ENCODE data around the gene ESPN. TPM values are rescaled to one million over a fixed set of nuclear protein-coding genes. Genes with fewer than 3 reads are reported as not detected.

Gene ESPN
- total RNA-seq, 1 donor from 2014 or later: 1.6 TPM

GRCh38 chr1:6412896-6413295, 11.7 kb upstream of the ESPN start:
- TF ChIP-seq CTCF (IDR thresholded peaks at IDR 0.05; ENCODE audit: unreplicated experiment): no peak
- H3K27me3 Mint-ChIP-seq (ENCODE audit: low read depth): peaks cover 72% of the 10 kb centered on the region
- H3K27ac Mint-ChIP-seq: no peak overlapping the region
- DNase-seq (ENCODE audit: low spot score in 2 of 2, unreplicated experiment in 2 of 2): no peak
- no peak overlapping the region for H3K4me3 Mint-ChIP-seq
- no peaks in the 10 kb centered on the region for H3K36me3 Mint-ChIP-seq
- no peaks in the 10 kb centered on the region for H3K9me3 Mint-ChIP-seq
- peaks cover 16% of the 10 kb centered on the region for H3K4me1 Mint-ChIP-seq

DNA sequence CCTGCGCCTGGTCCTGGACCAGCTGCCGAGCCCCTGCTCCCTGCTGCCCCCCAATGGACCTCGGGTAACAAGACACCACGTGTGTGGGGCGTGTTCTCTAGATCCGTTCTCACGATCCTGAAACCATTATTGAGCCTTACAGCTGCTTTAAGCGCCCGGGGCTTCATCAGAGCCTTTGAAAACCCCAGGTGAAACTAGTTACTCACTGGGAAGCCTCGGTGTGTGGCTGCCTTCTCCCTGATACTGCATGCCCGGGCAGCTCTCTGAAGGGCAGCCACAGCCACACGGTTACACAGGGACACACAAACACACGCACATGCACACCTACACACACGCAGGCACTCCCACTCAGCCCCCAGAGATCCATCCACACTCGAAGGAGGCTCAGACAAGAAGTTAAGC, 10.1 kb upstream of the ESPN start:
- Mint-ChIP-seq H3K4me1 (peaks cover 16% of the 10 kb centered on the region), H3K9me3 (no peaks in the 10 kb centered on the region), H3K27ac (peak overlapping the region; percentile 59), H3K27me3 (ENCODE audit: low read depth) (peaks cover 76% of the 10 kb centered on the region), H3K36me3 (no peaks in the 10 kb centered on the region), H3K4me3 (no peak overlapping the region)
- no peak for DNase-seq (ENCODE audit: low spot score in 2 of 2, unreplicated experiment in 2 of 2)
- TF ChIP-seq CTCF (IDR thresholded peaks at IDR 0.05; ENCODE audit: unreplicated experiment): no peak

- H3K36me3 Mint-ChIP-seq: no peaks in the 10 kb centered on the region
- DNase-seq (ENCODE audit: low spot score in 2 of 2, unreplicated experiment in 2 of 2): no peak
- TF ChIP-seq CTCF (IDR thresholded peaks at IDR 0.05; ENCODE audit: unreplicated experiment): no peak
- peaks cover 16% of the 10 kb centered on the region for H3K4me1 Mint-ChIP-seq
- H3K27ac Mint-ChIP-seq: no peak overlapping the region
- H3K27me3 Mint-ChIP-seq (ENCODE audit: low read depth): peaks cover 80% of the 10 kb centered on the region
- H3K9me3 Mint-ChIP-seq: no peaks in the 10 kb centered on the region
- no peak overlapping the region for H3K4me3 Mint-ChIP-seq
Observed at GRCh38 chr1:6414881-6415626, 9.5 kb upstream of the ESPN start.

DNA sequence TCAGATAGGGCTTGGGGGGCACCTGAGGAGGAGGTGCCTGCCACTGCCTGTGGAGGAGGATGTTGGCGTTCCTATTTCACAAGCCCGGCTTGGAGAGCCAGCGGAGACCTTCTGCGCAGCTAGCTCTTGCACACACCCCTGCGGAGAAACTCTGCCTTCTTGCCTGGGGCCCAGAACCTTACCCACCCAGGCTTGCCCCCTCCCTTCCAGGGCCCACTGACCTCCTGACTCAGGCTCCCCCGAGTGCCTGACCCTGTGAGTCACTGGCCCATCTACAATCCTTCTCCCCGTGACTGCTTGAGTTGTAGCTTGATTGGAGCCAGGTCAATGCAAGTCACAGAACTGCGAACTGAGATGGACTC, 8.3 kb upstream of the ESPN start:
- H3K4me1 Mint-ChIP-seq: peaks cover 16% of the 10 kb centered on the region
- no peaks in the 10 kb centered on the region for H3K36me3 Mint-ChIP-seq
- peaks cover 84% of the 10 kb centered on the region for H3K27me3 Mint-ChIP-seq (ENCODE audit: low read depth)
- H3K9me3 Mint-ChIP-seq: no peaks in the 10 kb centered on the region
- DNase-seq (ENCODE audit: low spot score in 2 of 2, unreplicated experiment in 2 of 2): no peak
- no peak overlapping the region for H3K4me3 Mint-ChIP-seq
- no peak for TF ChIP-seq CTCF (IDR thresholded peaks at IDR 0.05; ENCODE audit: unreplicated experiment)
- no peak overlapping the region for H3K27ac Mint-ChIP-seq

DNA sequence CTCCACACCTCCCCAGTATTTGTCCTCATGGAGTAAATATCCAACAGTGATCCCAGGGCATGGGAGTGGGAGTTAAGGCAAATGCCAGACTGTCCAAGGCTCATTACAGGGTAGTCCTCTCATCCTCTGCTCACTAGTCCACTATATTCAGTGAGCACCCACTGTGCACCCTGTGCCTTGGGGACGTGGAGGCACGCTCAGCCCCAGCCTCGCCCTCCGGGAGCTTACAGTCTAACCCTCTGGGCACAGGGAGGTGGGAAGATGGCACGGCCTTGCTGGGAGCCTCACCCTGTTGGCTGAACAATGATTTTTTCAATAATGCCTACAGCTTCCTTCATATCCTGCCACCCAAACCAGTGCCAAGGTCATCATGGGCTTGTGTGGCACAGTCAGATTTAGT, 7.7 kb upstream of the ESPN start:
- H3K4me1 Mint-ChIP-seq: peaks cover 16% of the 10 kb centered on the region
- no peak overlapping the region for H3K27ac Mint-ChIP-seq
- H3K9me3 Mint-ChIP-seq: no peaks in the 10 kb centered on the region
- no peak for TF ChIP-seq CTCF (IDR thresholded peaks at IDR 0.05; ENCODE audit: unreplicated experiment)
- no peak overlapping the region for H3K4me3 Mint-ChIP-seq
- H3K27me3 Mint-ChIP-seq (ENCODE audit: low read depth): peaks cover 88% of the 10 kb centered on the region
- DNase-seq (ENCODE audit: low spot score in 2 of 2, unreplicated experiment in 2 of 2): no peak
- H3K36me3 Mint-ChIP-seq: no peaks in the 10 kb centered on the region

All from mesothelial cell of epicardium (in vitro differentiated cells).